Glutamatergic neuron (in vitro differentiated cells): ENCODE data around the gene RELB. TPM values are rescaled to one million over a fixed set of nuclear protein-coding genes. Genes with fewer than 3 reads are reported as not detected.

Experiments
- DNase-seq: peaks from one replicate; pipeline ENCODE4 v3.0.0; 2022
- H3K27ac Mint-ChIP-seq: one replicate; pipeline ENCODE4 v1.8.0; 2020; ENCODE audit warnings: mild to moderate bottlenecking, mixed read lengths, inconsistent platforms; ENCODE audit not compliant: unreplicated experiment
- H3K27me3 Mint-ChIP-seq: one replicate; pipeline ENCODE4 v1.8.0; 2020; ENCODE audit warnings: mild to moderate bottlenecking, moderate library complexity, mixed read lengths, inconsistent platforms; ENCODE audit not compliant: unreplicated experiment
- H3K36me3 Mint-ChIP-seq: one replicate; pipeline ENCODE4 v1.8.0; 2020; ENCODE audit warnings: mild to moderate bottlenecking, mixed read lengths, inconsistent platforms; ENCODE audit not compliant: unreplicated experiment
- H3K4me1 Mint-ChIP-seq: one replicate; pipeline ENCODE4 v1.8.0; 2020; ENCODE audit warnings: mild to moderate bottlenecking, low read depth, mixed read lengths, inconsistent platforms; ENCODE audit not compliant: unreplicated experiment
- H3K4me3 Mint-ChIP-seq: one replicate; pipeline ENCODE4 v1.8.0; 2020; ENCODE audit warnings: mild to moderate bottlenecking, mixed read lengths, inconsistent platforms; ENCODE audit not compliant: unreplicated experiment
- H3K9me3 Mint-ChIP-seq: one replicate; pipeline ENCODE4 v1.8.0; 2020; ENCODE audit warnings: mild to moderate bottlenecking, moderate library complexity, mixed read lengths, inconsistent platforms; ENCODE audit not compliant: unreplicated experiment
- CTCF ChIP-seq: fragments of 200-600 bp; sonication (generic); IDR thresholded peaks from one replicate; pipeline ENCODE4 v1.5.0; 2021; ENCODE audit not compliant: partially characterized antibody, unreplicated experiment
- long read RNA-seq: library from polyadenylated mRNA; unstranded; transcript quantifications from one replicate; pipeline ENCODE4 v2.0.0, GENCODE V29; 2020; ENCODE audit not compliant: unreplicated experiment
- total RNA-seq: library from RNA; stranded (reverse); fragmentation: NEBNext Ultra II Directional; extraction: Animal tissue kit (Norgen Biotek cat#: 25700); gene quantifications from one replicate; pipeline ENCODE4 v1.2.1, GENCODE V29; 2021; ENCODE audit not compliant: unreplicated experiment

RELB gene
- 1.2 TPM for total RNA-seq
- long read RNA-seq: 0 reads

- Mint-ChIP-seq H3K9me3 (peaks cover 2% of the 10 kb centered on the region), H3K27ac (peak within 1 kb of the TSS; percentile 72), H3K4me3 (peak within 1 kb of the TSS; percentile 95), H3K36me3 (peaks cover 5% of the 10 kb centered on the region), H3K27me3 (peaks cover 2% of the 10 kb centered on the region), H3K4me1 (no peaks in the 10 kb centered on the region)
- peak; percentile 96 for DNase-seq
- no peak for TF ChIP-seq CTCF
Measured at GRCh38 chr19:45001087-45001739, at the start of gene RELB. Gene RELB (plus strand): TSS chr19:45001464. CDS start chr19:45001580, 116 bp downstream.

- no peak for DNase-seq
- H3K4me1 Mint-ChIP-seq: peaks cover 22% of the 10 kb centered on the region
- peak overlapping the region; percentile 99 for H3K27ac Mint-ChIP-seq
- H3K9me3 Mint-ChIP-seq: peaks cover 8% of the 10 kb centered on the region
- H3K4me3 Mint-ChIP-seq: peak overlapping the region; percentile 96
- no peaks in the 10 kb centered on the region for H3K36me3 Mint-ChIP-seq
- H3K27me3 Mint-ChIP-seq: peaks cover 9% of the 10 kb centered on the region
- no peak for TF ChIP-seq CTCF
Measured at GRCh38 chr19:44954278-44954648, 47.0 kb upstream of the RELB start.

GRCh38 chr19:44954649-44955504 is 46.4 kb upstream of the RELB start, which contains the start of gene CLPTM1:
Gene CLPTM1 (plus strand): TSS chr19:44955380. CDS start chr19:44955396, 16 bp downstream.
- peak; percentile 98 for DNase-seq
- peak within 1 kb of the TSS; percentile 99 for H3K27ac Mint-ChIP-seq
- no peak for TF ChIP-seq CTCF
- peaks cover 9% of the 10 kb centered on the region for H3K27me3 Mint-ChIP-seq
- no peaks in the 10 kb centered on the region for H3K36me3 Mint-ChIP-seq
- H3K4me3 Mint-ChIP-seq: peak within 1 kb of the TSS; percentile 96
- peaks cover 25% of the 10 kb centered on the region for H3K4me1 Mint-ChIP-seq
- H3K9me3 Mint-ChIP-seq: peaks cover 8% of the 10 kb centered on the region

GRCh38 chr19:44955505-44956439 is 45.5 kb upstream of the RELB start:
- Mint-ChIP-seq H3K27me3 (peaks cover 12% of the 10 kb centered on the region), H3K4me1 (peaks cover 22% of the 10 kb centered on the region), H3K36me3 (no peaks in the 10 kb centered on the region), H3K9me3 (peaks cover 8% of the 10 kb centered on the region), H3K27ac (peak overlapping the region; percentile 75), H3K4me3 (peak overlapping the region; percentile 93)
- TF ChIP-seq CTCF: no peak
- no peak for DNase-seq
